ENCODE measurements around the gene ZNF397.

GRCh38 chr18:35193316-35193715 lies 47.5 kb upstream of the ZNF397 start:
- TF ChIP-seq, protein P1, sequence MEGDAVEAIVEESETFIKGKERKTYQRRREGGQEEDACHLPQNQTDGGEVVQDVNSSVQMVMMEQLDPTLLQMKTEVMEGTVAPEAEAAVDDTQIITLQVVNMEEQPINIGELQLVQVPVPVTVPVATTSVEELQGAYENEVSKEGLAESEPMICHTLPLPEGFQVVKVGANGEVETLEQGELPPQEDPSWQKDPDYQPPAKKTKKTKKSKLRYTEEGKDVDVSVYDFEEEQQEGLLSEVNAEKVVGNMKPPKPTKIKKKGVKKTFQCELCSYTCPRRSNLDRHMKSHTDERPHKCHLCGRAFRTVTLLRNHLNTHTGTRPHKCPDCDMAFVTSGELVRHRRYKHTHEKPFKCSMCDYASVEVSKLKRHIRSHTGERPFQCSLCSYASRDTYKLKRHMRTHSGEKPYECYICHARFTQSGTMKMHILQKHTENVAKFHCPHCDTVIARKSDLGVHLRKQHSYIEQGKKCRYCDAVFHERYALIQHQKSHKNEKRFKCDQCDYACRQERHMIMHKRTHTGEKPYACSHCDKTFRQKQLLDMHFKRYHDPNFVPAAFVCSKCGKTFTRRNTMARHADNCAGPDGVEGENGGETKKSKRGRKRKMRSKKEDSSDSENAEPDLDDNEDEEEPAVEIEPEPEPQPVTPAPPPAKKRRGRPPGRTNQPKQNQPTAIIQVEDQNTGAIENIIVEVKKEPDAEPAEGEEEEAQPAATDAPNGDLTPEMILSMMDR (IDR thresholded peaks at IDR 0.05; ENCODE audit: low read depth, low read length) = no peak
- TF ChIP-seq EZH2phosphoT487 (IDR thresholded peaks at IDR 0.05; ENCODE audit: low read depth) = no peak
